GM12873 (cell line): Measurements from ENCODE around the gene USP2.

Source experiments
- CTCF ChIP-seq: IDR thresholded peaks from 2 replicates; pipeline ENCODE4 v1.5.1; 2012; ENCODE audit warnings: low read depth, mild to moderate bottlenecking, moderate library complexity, low read length, control low read depth; ENCODE audit not compliant: insufficient read depth; ENCODE audit errors: missing control alignments

USP2 gene, protein sequence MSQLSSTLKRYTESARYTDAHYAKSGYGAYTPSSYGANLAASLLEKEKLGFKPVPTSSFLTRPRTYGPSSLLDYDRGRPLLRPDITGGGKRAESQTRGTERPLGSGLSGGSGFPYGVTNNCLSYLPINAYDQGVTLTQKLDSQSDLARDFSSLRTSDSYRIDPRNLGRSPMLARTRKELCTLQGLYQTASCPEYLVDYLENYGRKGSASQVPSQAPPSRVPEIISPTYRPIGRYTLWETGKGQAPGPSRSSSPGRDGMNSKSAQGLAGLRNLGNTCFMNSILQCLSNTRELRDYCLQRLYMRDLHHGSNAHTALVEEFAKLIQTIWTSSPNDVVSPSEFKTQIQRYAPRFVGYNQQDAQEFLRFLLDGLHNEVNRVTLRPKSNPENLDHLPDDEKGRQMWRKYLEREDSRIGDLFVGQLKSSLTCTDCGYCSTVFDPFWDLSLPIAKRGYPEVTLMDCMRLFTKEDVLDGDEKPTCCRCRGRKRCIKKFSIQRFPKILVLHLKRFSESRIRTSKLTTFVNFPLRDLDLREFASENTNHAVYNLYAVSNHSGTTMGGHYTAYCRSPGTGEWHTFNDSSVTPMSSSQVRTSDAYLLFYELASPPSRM

GRCh38 chr11:119381181-119381988 is at the start of gene USP2:
USP2 (minus strand) TSS chr11:119381690; CDS start chr11:119373480, 8,210 bp downstream.
- TF ChIP-seq CTCF = peak; percentile 86

- no peak for TF ChIP-seq CTCF
Measured at GRCh38 chr11:119427279-119427678, 45.8 kb upstream of the USP2 start.

DNA sequence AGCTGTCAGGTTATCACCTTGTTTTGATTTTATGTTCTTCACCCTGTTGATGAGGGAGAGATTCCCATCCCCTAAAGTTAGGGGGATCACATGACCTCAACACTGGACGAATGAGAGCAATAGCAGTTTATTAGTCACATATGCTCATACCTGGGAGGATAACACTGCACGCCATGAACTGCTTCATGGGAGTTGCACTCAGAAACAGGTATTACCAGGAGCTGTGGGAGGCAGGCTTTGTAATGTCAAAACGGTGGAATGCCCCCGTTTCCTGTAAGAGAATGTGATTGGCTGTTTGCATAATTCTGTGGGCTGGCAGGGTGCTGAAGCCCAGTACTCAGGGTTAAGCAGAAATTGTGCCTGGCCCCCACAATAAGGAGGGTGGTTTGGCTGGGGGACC is 44.7 kb upstream of the USP2 start:
- no peak for TF ChIP-seq CTCF

GRCh38 chr11:119424775-119425174 is 43.3 kb upstream of the USP2 start:
- TF ChIP-seq CTCF = no peak

GRCh38 chr11:119424276-119424675 is 42.8 kb upstream of the USP2 start:
- TF ChIP-seq CTCF = no peak

- TF ChIP-seq CTCF = no peak
Measured at GRCh38 chr11:119423509-119424254, 42.2 kb upstream of the USP2 start.
